Vagina (tissue), 2 donors: ENCODE results near the gene ARHGAP21.

Experiments used
- POLR2A ChIP-seq, 2 donors: fragments of 450-650 bp; IDR thresholded peaks; one replicate each; pipeline ENCODE4 v1.6.1; 2017; ENCODE audit warnings: antibody characterized with exemption in 2 of 2, mild to moderate bottlenecking in 2 of 2, moderate library complexity in 2 of 2
- TF ChIP-seq, protein P1 (sequence below), 3 experiments: fragments of 450-650 bp in 2 of 3; fragments of 200-600 bp in 1 of 3; sonication (generic) in 1 of 3; IDR thresholded peaks; one replicate each; pipeline ENCODE4 v1.5.1; 2017 to 2019; ENCODE audit warnings: antibody characterized with exemption in 3 of 3, mild to moderate bottlenecking in 2 of 3, moderate library complexity in 2 of 3

DNA sequence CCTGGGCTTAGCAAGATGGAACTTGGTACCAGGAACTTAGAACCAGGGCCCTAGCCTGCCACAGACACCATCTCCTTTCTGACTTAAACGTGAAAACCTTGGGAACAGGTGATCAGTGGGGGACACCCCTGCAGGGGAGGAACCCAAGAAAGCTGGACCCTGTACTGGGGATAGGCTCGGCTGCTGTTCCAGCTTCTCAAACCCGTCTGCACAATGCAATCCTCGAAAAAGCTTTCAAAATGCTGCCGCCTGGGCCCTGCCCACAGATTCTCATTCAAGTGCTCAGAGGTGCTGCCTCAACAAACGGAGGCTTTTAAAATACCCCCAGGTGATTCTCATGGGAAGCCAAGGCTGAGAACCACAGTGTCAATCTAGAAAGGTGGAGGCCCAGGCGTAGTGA lies 169.7 kb downstream of the ARHGAP21 start:
- no peak for TF ChIP-seq POLR2A (IDR thresholded peaks at IDR 0.05)
- TF ChIP-seq, protein P1, sequence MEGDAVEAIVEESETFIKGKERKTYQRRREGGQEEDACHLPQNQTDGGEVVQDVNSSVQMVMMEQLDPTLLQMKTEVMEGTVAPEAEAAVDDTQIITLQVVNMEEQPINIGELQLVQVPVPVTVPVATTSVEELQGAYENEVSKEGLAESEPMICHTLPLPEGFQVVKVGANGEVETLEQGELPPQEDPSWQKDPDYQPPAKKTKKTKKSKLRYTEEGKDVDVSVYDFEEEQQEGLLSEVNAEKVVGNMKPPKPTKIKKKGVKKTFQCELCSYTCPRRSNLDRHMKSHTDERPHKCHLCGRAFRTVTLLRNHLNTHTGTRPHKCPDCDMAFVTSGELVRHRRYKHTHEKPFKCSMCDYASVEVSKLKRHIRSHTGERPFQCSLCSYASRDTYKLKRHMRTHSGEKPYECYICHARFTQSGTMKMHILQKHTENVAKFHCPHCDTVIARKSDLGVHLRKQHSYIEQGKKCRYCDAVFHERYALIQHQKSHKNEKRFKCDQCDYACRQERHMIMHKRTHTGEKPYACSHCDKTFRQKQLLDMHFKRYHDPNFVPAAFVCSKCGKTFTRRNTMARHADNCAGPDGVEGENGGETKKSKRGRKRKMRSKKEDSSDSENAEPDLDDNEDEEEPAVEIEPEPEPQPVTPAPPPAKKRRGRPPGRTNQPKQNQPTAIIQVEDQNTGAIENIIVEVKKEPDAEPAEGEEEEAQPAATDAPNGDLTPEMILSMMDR (IDR thresholded peaks at IDR 0.05): no peak
